ENCODE measurements around the gene KRT32. TPM values are rescaled to one million over a fixed set of nuclear protein-coding genes. Genes with fewer than 3 reads are reported as not detected.

KRT32 gene
- total RNA-seq, 1 donor from 2014 or later = not detected

Other genes starting within 250 kb of the KRT32 start
- gene KRTAP9-2, start 240.7 kb downstream of the KRT32 start, total RNA-seq = not detected
- gene KRTAP9-3, start 234.9 kb downstream of the KRT32 start, total RNA-seq = not detected
- gene KRTAP9-8, start 229.4 kb downstream of the KRT32 start, total RNA-seq = not detected
- gene KRTAP9-4, start 217.7 kb downstream of the KRT32 start, total RNA-seq = not detected
- not detected for gene KRTAP9-9, start 212.0 kb downstream of the KRT32 start, total RNA-seq
- gene KRTAP9-6, start 202.0 kb downstream of the KRT32 start, total RNA-seq = not detected
- not detected for gene KRTAP9-7, start 191.7 kb downstream of the KRT32 start, total RNA-seq
- gene KRTAP29-1, start 164.5 kb downstream of the KRT32 start, total RNA-seq = not detected
- not detected for gene KRTAP16-1, start 158.1 kb downstream of the KRT32 start, total RNA-seq
- gene KRTAP17-1, start 151.7 kb downstream of the KRT32 start, total RNA-seq = not detected
- not detected for gene KRT33A, start 116.6 kb downstream of the KRT32 start, total RNA-seq
- gene KRT33B, start 97.6 kb downstream of the KRT32 start, total RNA-seq = not detected
- gene KRT34, start 85.1 kb downstream of the KRT32 start, total RNA-seq = not detected
- not detected for gene KRT31, start 69.8 kb downstream of the KRT32 start, total RNA-seq
- not detected for gene KRT37, start 42.8 kb downstream of the KRT32 start, total RNA-seq
- not detected for gene KRT38, start 26.4 kb downstream of the KRT32 start, total RNA-seq
- gene KRT35, start 13.8 kb upstream of the KRT32 start, total RNA-seq = not detected
- gene KRT36, start 22.5 kb upstream of the KRT32 start, total RNA-seq = not detected
- gene KRT13, start 38.2 kb upstream of the KRT32 start, total RNA-seq = not detected
- gene KRT15, start 51.5 kb upstream of the KRT32 start, total RNA-seq = 0.15 TPM
- gene KRT19, start 60.9 kb upstream of the KRT32 start, total RNA-seq = 5.7 TPM
- not detected for gene KRT9, start 104.7 kb upstream of the KRT32 start, total RNA-seq
- gene KRT14, start 119.5 kb upstream of the KRT32 start, total RNA-seq = not detected
- not detected for gene KRT16, start 145.4 kb upstream of the KRT32 start, total RNA-seq
- not detected for gene KRT17, start 157.2 kb upstream of the KRT32 start, total RNA-seq
- gene EIF1, start 221.5 kb upstream of the KRT32 start, total RNA-seq = 257 TPM
- not detected for gene GAST, start 244.9 kb upstream of the KRT32 start, total RNA-seq